GM12891 (cell line): ENCODE results near the gene CLIC3.
A peak's percentile ranks its signal among the peaks of the same experiment; 100 is the strongest.

Experiments
- DNase-seq: peaks from one replicate; pipeline ENCODE4 v3.0.0; 2011; ENCODE audit warnings: low spot score; ENCODE audit not compliant: insufficient read length
- FAIRE-seq: peaks from 2 replicates; lab custom pipeline; 2011; peaks lifted over from hg19 to GRCh38; lab: Jason Lieb, UNC
- PAX5 ChIP-seq: IDR thresholded peaks from 2 replicates; pipeline ENCODE4 v1.6.1; 2011; ENCODE audit warnings: low read length, moderate library complexity, mild to moderate bottlenecking; ENCODE audit not compliant: insufficient read depth, severe bottlenecking
- POLR2A ChIP-seq: IDR thresholded peaks from 2 replicates; pipeline ENCODE4 v1.6.1; 2011; ENCODE audit warnings: low read depth, low read length, control low read depth
- POLR2AphosphoS5 ChIP-seq: IDR thresholded peaks from 2 replicates; pipeline ENCODE4 v1.6.1; 2011; ENCODE audit warnings: low read depth, low read length, control low read depth
- POU2F2 ChIP-seq: IDR thresholded peaks from 2 replicates; pipeline ENCODE4 v1.6.1; 2011; ENCODE audit warnings: low read depth, mild to moderate bottlenecking, control low read depth, low read length, moderate library complexity
- SPI1 ChIP-seq: IDR thresholded peaks from 2 replicates; pipeline ENCODE4 v1.6.1; 2011; ENCODE audit warnings: low read depth, low read length, control low read depth
- TAF1 ChIP-seq: IDR thresholded peaks from 2 replicates; pipeline ENCODE4 v1.6.1; 2011; ENCODE audit warnings: low read depth, low read length, control low read depth

Gene CLIC3

DNA sequence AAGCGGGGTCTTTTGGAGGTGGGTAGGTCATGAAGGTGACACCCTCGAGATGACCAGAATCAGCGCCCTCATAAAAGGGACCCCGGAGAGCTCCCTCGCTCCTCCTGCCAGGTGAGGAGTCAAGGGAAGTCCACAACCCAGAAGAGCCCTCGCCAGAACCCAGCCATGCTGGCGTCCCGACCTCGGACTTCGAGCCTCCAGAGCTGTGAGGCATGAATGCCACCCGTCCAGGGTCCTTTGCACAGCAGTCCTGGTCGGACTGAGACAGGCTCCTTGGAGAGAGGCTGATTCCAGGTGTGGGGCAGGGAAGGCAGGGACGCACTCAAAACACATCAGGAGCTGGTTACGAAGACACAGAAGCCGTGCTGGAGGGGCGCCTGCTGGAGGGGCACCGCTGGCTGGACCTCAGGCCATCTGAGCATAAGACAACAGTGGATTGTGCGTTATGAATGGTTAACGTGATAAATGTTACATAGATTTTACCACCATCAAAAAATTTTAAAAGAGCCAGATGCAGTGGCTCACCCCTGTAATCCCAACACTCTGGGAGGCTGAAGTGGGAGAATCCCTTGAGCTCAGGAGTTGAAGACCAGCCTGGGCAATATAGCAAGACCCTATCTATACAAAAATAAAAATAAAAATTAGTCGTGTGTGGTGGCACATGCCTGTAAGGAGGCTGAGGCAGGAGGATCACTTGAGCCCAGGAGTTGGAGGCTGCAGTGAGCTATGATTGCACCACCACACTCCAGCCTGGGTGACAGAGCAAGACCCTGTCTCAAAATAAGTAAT is 5.7 kb upstream of the CLIC3 start:
- FAIRE-seq (no peak), DNase-seq (no peak)
- TF ChIP-seq POU2F2 (no peak), SPI1 (no peak), POLR2A (no peak), POLR2AphosphoS5 (no peak), TAF1 (no peak), PAX5 (no peak)

DNA sequence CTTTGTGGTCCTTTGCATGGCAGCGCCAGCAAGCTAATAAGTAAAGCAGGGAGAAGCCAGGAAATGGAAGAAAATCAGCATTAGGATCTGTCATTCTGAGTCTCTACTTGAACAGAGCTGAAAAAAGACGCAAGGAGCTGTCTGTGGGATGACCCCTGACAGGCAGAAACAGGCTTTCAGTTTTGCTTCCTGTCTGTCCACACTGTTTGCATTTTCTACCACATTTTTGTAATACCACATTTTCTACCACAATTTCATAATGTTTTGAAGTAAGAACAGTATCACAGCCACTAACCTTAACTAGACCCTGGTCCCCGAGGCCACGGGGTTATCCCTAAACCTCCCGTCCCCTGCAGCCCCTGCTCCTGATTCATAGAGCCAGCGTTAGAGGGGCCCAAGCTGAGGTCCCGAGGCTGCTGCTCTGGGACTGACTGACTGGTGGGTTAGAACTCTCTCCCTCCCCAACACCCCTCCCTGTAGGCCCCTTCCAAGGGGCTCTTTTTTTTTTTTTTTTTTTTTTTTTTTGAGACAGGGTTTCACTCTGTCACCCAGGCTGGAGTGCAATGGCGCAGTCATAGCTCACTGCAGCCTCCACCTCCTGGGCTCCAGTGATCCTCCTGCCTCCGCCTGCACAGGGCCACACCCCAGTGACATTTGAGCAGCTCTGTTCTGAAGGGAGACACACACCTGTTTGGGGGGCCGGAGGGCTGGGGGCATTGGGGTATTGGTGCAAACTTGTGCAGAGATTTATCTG is 4.0 kb upstream of the CLIC3 start:
- DNase-seq (peak; percentile 74), FAIRE-seq (peak; percentile 92)
- TF ChIP-seq PAX5 (no peak), SPI1 (peak; percentile 54), POU2F2 (peak; percentile 95)

DNA sequence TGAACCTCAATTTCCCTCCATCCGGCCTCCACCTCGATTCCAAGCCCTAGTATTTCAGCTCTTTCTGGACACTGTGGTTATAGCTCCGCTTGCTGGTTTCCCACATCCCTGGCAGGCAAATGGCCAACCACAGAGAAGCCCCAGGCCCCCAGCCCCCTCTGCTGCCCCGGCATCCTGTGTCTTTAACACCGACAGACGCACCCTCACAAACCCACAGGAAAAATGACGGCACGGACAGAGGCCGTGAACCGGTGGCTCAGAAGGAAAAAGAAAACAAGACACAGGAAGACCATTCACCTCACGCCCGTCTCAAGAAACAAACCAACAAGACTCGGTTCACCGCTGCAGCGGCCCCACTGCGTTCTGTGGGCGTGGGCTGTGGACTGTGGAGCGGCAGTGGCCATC is 1.5 kb upstream of the CLIC3 start:
- FAIRE-seq: peak; percentile 33
- DNase-seq: no peak
- TF ChIP-seq TAF1: no peak
- no peak for TF ChIP-seq POLR2AphosphoS5
- no peak for TF ChIP-seq POU2F2
- no peak for TF ChIP-seq SPI1
- no peak for TF ChIP-seq PAX5
- TF ChIP-seq POLR2A: no peak

DNA sequence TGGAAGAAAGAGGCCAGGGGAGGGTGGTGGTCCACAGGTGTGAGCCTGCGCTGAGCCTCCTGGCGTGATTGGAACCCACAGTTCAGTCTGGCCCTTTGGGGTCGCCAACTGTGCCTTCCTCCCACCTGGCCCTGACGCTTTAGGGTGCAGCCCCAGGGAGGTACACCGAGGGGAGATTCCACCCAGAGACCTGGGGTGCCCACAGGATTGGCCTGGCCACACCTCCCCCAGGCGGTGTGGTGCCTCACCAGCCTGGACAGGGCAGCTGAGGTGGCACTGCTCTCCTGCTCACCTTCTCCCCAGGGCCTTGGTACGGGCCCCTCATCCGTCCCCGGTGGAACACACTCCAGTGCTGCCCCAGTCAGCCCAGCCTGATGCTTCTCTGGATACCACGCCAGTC is 1.0 kb upstream of the CLIC3 start:
- no peak for DNase-seq
- TF ChIP-seq SPI1 (no peak), POLR2AphosphoS5 (no peak), TAF1 (no peak)
- FAIRE-seq: no peak

DNA sequence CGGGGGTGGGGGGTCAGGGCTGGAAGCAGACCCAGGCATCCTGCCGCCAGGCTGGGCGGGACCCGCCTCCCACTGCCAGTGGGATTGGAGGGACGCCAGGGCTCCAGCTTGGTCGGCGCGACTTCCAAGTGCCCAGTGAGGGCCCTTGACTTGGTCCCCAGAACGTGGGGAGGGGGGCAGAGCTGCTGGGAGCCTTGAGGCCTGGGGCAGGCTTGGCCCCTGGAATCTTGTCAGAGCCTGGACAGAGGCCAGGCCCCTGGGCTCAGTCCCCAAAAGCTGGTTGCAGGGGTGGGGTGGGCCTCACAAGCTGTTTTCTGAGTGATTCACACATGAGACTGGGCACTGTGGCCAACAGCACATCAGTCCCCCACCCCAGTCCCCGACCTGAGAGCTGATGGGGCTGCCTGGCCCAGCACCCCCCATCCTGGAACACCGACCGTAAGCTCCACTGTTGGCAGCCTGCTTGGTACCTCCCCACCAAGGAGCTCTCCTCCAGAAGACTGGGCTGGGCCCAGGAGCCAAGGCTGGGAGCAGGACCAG is 526 bp downstream of the CLIC3 start:
- TF ChIP-seq PAX5: no peak
- TF ChIP-seq SPI1: no peak
- no peak for TF ChIP-seq POLR2A
- TF ChIP-seq POU2F2: no peak
- TF ChIP-seq POLR2AphosphoS5: no peak
- no peak for TF ChIP-seq TAF1
- DNase-seq (no peak), FAIRE-seq (no peak)

DNA sequence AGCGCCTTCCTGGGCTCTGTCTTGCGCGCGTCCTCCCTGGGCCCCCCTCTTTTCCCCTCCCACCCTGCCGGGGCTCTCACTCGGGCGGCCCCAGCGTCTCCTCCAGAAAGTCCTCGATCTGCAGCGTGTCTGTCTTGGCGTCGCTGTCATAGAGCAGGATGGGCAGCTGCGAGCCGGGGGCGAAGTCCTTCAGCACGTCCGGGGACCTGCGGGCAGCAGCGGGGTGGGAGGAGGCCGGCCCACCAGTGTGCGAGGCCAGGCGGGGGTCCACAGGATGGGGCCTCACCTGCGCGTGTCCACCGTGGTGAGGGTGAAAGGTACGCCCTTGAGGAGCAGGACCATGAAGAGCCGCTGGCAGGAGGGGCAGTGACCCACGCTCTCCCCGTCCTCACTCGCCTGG is 1.0 kb downstream of the CLIC3 start:
- no peak for DNase-seq
- FAIRE-seq: no peak
- TF ChIP-seq POLR2AphosphoS5 (no peak), TAF1 (no peak)

DNA sequence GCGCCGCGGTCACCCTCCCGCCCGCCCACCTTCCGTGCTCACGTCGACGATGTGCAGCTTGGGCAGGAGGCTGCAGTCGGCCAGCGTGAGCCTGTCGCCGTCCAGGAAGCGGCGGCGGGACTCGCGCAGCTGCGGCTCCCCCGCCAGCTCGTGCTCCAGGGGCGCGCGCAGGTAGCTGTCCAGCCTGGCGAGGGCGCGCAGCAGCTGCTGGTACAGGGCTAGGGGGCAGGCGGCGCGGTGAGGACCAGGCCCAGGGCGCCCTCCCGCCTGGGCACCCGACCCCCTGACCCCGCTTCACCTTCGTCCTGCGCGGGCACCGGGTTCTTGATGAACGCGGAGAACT is 1.5 kb downstream of the CLIC3 start:
- FAIRE-seq (no peak), DNase-seq (no peak)
- TF ChIP-seq POLR2AphosphoS5 (no peak), POLR2A (no peak), POU2F2 (no peak), PAX5 (no peak), SPI1 (no peak), TAF1 (no peak)

DNA sequence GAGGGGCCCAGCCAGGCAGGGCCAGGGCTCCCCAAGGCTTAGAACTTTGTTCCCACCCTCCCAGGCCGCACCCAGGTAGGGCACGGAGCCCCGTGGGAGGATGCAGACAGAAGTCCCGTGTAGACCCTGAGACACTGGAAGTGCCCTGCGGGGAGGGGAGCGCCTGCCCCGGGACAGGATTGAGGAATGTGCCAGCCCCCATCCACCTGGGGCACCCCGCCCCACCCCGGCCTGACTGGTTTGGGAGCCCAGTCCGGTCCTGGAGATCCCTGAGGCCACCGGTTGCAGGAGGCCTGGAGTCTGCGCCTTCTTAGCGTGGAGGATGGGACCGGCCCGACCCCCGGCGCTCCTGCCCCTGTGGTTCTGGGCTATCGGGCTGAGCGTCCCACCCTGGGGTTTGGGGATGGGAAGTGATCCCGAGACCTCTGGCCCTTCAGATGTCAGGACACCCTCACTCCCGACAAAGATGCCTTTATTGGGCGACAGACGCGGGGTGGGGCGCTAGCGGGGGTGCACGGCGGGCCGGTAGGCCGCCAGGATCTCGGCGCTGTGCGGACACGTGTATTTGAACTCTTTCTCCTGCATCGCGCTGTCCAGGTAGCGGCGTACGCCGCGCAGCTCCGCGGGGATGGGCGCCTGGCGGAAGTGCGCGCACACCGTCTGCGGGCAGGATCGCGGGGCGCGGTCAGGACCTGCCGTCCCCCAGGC is 2.0 kb downstream of the CLIC3 start:
- no peak for TF ChIP-seq POLR2A
- no peak for TF ChIP-seq POLR2AphosphoS5
- no peak for TF ChIP-seq SPI1
- TF ChIP-seq POU2F2: no peak
- FAIRE-seq (no peak), DNase-seq (no peak)

DNA sequence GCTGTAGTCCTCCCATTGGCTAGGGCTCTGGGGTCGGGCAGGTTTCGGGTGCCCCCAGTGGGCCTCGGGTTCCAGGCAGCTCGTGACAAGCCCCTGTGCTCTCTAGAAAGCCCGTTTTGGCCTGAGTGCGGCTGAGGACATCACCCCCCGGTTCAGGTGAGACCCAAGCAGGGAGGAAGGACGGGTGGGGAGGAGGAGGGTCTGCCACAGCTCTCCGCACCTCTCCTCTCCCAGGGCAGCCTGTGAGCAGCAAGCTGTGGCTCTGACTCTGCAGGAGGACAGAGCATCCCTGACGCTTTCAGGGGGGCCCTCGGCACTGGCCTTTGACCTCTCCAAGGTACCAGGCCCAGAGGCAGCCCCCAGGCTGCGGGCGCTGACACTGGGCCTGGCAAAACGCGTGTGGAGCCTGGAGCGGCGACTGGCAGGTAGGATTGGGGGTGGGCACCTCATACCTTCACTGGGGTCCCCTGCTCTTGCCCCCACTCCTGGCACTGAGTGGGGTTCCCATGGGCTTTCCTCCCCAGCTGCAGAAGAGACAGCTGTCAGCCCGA is 3.5 kb downstream of the CLIC3 start:
- no peak for TF ChIP-seq POLR2AphosphoS5
- no peak for TF ChIP-seq SPI1
- no peak for TF ChIP-seq POLR2A
- no peak for TF ChIP-seq TAF1
- FAIRE-seq (no peak), DNase-seq (no peak)
